Placental epithelial cell (primary cell): ENCODE measurements around the gene HELZ. TPM values are rescaled to one million over a fixed set of nuclear protein-coding genes. Genes with fewer than 3 reads are reported as not detected.

Experiments used
- small RNA-seq: library from RNA; depleted of rRNA; stranded (forward); fragments of <200 nt; gene quantifications from one replicate; pipeline ENCODE3, GENCODE V24; 2012
- total RNA-seq: library from RNA; depleted of rRNA; stranded (reverse); fragments of >200 nt; gene quantifications from 2 replicates; pipeline ENCODE4 v1.2.3, GENCODE V29; 2012

HELZ gene
- 38.9 and 76.3 TPM in 2 replicates for total RNA-seq

DNA sequence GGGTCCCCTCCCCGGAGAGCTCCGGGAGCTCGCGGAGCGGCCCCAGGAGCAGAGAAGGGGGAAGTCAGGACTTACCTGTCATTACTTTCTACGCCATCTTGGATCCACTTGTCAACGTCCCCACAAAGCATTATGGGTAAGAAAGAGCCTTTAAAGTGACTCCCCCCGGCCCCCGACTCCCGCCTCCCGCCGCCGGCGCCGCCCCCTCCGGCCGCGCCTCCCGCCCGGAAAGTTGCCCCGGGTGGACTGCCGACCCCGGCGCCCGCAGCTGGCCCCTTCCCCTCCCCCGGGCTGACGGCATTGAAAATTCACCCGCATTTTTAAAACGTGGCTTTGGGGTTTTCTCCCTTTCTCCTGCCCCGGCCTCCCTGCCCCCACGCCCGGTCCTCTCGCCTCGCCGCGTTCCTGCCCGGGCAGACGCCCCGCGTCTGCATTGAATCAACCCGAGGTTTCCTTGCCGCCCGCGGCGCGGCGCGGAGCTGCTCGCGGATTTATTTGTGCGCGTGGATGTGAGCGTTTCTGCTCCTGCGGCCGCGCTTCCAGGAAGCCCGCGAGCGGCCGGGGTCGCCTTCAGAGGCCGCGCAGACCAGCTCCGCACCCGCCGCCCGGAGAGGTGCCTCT lies at the start of gene HELZ:
HELZ (minus strand) TSS at position 124 of the 621 bp plus-strand sequence. CDS start 26,392 bp downstream, outside the sequence.

DNA sequence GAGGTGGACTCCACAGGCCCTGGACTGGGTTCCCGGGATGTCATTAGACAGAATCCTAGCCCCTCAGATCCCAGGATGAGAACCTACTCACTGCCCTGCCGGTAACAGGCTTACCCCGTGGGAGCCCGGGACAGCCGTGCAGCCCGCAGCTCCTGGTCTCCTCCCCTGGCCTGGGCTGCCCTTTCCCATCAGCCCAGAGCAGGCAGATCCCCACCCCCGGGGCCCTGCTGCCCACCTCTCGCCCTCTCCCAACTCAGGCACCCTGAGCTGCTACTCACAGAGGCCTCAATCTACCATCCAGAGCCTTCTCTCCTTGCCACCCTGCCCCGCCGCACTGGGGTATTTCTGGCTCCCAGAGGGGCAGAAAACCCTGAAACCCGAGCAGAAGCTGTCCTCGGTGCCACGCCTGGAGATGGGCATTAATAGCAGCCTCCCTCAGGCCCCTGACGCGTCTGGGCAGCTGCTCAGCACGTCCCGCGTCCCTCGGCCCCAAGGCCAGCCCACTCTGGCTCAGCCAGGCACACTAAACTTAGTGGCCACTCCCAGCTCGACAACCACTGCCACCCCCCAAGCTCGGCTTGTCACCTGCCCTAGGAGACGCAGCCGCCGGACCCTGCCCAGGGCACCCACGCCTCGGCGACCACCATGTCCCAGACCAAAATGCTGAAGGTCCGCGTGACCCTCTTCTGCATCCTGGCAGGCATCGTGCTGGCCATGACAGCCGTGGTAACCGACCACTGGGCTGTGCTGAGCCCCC lies 200.8 kb downstream of the HELZ start, which contains the start of gene CACNG1:
CACNG1 (plus strand) TSS at position 539 of the 757 bp plus-strand sequence; CDS start at position 646, 107 bp downstream.

Small RNA genes lying within 50 kb of the gene (small RNA-seq; reads per million reads assigned to genes)
- gene AC007448.1 (not detected), gene RF00393 (not detected), gene RNA5SP447 (not detected)

Other genes with a start within 250 kb of the HELZ start
- not detected in 2 replicates for gene CACNG1, start 200.6 kb downstream of the HELZ start, total RNA-seq
- gene PSMD12, start 121.4 kb upstream of the HELZ start, total RNA-seq = 11.4 and 15.5 TPM in 2 replicates
- 4.3 and 4.9 TPM in 2 replicates for gene PITPNC1, start 132.1 kb upstream of the HELZ start, total RNA-seq